Measurements from ENCODE around the gene ZDHHC7.
"Not testable (repeated sequence)": the region's sequence is repeated elsewhere in the genome, so short reads cannot be mapped to it uniquely, and the experiment has no call there.

The ZDHHC7 gene

DNA sequence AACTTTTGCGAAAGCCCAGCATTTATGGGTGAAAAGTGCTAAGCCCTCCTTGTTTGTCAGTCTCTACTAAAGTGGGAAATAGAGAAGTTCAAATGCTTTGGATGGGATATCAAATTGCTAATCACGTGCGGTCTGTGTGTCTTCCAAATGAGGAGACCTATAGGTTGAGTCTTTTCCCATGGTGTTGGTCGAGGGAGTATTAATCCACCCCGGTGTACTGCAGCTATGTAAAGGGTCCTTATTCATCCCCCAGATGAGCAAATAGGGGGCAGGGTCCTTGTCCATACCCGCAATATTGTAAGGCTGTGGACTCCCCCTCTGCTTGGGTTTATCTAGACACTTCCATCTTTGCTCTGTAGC is 30.8 kb upstream of the ZDHHC7 start:
- no peak for DNase-seq

DNA sequence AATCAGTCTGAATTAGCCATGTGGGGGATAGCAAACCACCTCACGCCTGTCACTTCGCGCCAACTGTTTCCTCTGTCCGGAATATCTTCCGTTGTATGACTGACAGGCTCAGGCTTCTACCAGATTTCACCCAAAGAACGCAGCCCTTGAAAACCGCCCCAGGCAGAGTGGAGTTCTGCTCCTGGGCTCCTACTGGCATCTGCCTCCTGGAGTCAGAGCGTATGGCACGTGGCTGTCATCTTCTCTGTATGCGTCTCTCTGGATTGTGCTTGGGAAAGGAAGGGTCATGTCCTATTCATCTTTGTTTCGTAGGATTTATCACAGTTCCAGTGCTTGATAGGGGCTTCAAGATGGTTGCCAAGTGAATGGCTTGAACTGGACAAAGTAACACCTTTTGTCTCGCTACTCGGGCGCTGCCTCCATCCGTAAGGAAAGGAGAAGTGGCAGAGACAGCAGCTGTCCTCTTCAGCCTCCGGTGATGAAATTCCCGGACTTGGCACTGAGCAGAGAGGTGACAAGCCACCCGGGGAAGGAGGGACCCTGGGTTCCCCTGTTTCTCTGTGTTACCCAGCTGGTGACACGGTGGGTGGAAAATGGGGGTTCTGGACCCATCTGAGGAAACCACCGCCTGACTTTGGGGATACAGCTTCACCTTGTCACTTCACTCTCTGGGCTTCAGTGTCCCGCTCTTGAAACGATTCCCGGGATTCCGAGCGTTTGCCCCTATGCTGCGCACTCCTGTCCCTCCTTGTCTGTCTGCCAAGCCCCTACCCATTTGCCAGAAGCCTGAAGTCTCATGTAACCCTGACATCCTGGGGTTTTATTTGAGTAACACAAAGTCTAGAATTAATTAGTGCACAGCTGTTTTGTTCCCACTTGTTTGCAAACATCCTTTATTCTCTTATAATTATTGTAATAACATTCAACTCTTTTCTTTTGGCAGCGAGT is 30.2 kb upstream of the ZDHHC7 start:
- no peak for DNase-seq

DNA sequence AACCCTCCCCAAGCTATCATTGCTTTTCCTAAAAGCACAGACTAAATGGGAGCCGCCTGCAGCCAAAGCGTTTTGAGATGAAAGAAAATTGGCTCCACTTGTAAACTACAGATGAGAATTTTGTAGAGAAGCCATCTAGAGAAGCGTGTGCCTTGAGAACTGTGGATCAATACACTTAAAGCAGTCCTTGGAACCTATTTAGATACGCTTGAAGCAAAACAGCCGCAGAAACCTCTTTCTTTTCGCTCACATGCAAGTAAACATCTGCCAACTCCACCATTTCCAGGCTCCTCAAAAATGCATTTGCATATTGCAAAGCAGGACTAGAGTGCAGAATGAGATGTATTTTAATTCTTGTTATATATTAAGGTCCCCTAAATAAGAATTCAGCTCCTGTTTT is 29.4 kb upstream of the ZDHHC7 start:
- DNase-seq = no peak

DNA sequence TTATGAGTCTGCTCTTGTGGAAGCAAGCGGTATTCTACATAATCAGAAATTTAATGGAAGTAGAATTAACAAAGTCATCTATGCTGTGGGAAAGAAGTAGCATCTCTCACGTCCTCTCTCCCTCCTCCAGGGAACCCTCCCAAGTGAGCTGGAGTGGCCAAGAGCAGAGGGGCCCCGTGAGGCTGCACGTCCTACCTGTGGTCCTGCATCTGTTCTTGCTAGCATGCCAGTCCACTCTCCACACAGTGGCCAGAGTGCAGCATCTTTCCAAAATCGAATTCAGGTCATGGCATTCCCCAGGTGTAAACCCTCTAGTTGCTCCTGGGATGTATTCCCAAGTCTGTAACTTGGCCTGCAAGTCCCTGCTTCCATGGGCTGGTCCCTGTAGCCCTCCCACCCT is 26.4 kb upstream of the ZDHHC7 start:
- DNase-seq = no peak

DNA sequence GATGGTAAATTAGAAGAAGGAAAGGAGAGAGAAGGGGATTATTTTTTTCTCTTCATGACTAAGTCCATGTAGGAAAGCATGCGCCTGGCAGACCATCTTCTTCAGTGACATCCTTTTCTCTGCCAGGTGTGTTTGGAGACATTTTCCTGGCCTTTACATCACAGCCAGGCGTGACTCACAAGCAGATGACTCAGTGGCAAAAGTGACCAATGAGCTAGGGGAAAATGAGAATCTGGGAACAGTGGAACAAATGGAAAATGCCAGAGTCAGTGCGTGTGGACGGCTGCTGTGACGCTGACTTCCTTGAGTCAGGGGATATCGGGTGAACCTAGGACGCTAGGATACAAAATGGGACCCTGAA is 25.7 kb upstream of the ZDHHC7 start:
- no peak for DNase-seq

DNA sequence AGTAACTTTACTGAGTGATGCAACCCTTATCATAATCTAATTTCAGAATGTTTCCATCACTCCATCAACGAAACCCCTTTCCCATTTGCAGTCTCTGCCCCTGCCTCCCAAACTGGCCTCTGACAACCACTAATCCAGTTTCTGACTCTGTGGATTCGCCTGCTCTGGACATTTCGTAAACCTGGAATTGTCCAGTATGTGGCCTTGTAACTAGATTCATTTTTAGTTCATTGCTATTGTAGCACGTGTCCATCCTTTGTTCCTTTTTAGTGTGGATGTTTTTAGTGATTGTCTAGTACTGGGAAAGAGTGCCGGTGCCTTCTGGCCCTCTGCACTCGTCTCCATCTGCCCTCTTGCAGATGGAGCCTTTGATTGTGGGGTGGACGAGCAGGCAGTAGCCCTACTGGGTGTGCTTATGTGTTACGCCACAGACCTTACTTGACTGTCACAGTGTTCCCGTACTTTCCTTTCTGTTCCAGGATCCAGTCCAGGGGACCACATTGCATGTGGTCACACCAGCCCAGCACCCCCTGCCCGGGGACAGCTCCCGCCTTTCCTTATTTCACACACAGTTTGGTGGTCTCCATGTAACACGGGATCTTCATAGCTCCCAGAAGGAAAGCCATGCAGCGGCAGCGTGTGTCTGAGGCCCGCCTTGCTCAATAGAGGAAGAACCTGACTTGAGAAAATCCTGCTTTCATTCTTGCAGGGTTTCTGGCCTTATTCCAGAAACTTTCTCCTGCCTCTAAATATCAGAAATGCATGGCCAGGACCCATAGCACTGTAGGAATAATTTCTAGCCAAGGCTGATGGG is 25.1 kb upstream of the ZDHHC7 start:
- no peak for DNase-seq

DNA sequence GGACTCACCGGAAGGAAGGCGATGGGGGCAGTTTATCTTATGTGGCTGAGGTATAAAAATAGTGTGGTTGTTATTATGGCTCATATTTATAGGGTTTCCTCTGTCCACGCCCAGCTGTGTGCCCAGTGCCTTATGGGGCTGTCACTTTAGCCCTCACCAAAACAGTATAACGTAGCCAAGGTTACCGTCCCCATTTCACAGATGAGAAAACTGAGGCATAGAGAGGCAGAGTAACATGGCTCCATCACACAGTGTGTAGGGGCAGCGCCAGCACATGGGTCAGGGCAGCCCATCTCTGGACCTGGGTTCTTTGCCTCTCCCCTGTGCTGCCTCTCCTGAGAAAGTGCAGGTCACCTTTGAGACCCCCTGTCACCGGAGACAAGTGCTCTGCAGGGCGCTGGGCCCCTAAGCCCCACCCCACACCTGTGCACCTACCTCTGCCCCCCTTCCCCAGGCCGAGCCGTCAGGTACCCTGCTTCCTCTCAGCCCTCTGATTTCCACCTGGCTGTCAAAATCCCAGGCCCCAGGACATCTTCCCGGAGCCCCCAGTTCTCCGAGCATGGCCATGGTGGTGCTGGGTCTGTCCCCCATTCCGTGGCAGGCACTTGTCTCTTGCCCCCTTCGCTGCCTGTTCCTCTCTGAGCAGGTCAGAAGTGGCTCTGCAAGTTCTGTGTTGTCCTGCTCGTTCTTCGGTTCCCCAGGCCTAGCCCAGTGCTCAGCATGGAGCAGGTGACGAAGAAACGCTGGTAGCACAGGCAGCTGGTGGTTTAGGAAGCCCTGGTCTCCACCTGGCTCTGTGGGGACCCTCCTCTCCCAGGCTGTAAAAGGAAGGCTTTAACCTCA is 23.5 kb upstream of the ZDHHC7 start:
- no peak for DNase-seq

DNA sequence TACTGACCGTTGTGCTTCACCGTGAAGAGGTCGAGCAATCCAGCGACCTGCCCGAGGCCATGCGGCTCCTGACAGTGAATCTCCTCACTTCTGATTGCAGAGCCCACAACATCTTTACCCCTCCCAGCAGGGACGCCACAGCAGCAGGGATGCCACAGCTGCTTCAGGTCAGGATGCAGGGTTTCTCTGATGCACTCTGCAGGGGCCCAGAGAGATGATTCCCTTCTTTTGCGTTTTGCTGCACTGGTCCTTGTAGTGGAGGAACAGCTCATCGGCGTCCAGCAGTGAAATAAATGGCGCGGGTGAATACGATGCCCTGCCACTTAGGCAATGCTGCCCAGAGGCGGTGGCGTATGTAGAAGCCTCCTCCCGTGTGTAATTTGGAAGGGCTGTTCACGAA is 21.8 kb upstream of the ZDHHC7 start:
- DNase-seq = no peak

DNA sequence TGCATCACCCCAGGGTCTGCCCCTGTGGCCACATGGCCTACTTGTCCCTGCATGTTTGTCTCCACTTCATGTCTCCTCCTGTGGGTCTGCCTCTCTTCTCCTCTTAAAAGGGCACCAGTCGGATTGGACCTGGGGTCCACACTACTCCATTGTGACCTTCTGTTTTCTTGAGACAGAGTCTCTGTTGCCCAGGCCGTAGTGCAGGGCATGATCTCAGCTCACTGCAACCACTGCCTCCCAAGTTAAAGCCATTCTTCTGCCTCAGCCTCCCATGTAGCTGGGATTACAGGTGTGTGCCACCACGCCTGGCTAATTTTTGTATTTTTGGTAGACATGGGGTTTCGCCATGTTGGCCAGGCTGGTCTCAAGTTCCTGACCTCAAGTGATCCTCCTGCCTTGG is 20.9 kb upstream of the ZDHHC7 start:
- not testable (repeated sequence) for DNase-seq

DNA sequence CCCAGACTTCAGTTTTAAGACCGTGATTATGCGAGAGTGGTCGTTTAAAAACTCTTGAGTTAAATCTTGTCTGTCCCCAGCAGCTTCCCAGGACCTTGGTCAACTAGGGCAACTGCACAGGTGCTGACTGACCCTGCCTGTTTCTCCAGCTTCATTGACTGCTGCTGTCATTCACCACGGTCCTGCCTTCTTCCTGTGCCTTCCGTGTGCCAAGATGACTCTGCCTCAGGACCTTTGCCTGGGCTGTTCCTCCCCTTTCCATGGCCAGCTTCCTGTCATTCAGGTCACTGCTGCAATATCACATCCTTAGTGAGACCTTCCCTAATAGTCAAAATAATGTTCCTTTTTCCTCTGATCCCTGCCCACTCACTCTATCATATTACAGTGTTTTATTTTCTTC is 20.1 kb upstream of the ZDHHC7 start:
- DNase-seq = no peak

DNA sequence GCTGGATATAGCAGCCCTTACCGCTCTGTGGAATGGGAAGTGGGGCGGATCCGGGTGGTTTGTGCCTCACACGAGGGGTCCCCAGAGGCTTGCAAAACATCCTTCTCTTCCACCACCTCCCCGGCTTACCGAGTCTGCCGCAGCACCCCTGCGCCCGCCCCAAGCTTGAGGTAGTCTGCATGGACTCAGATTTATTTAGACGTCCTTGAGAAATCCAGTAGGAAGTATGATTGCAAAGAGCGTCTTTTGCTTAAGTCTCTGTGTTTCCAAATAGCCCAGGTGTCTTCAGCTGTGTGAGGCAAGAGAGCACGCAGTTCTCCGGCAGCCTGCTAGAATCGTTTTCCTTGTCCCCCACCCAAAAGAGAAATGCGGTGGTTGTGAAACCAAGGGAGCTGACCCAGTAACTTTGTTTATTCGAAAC is 18.7 kb upstream of the ZDHHC7 start:
- no peak for DNase-seq

DNA sequence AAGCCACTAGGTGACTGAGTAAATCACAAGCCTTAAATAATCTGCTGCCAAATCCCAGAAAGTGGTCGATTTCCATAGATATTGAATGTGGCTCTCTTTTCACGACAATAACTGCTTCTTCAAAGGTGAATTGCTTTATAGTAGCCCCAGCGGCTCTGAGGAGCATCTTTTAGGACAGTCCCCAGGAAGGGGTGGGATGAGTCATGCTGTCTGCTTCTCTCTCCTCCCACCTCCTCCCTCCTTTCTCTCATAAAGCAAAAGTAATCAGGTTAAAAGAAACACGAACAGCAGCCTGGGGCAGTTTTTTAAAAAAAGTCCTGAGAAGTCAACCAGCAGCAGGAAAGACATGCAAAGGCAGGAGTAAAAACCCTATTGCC is 18.1 kb upstream of the ZDHHC7 start:
- DNase-seq = peak; percentile 40 to 46

DNA sequence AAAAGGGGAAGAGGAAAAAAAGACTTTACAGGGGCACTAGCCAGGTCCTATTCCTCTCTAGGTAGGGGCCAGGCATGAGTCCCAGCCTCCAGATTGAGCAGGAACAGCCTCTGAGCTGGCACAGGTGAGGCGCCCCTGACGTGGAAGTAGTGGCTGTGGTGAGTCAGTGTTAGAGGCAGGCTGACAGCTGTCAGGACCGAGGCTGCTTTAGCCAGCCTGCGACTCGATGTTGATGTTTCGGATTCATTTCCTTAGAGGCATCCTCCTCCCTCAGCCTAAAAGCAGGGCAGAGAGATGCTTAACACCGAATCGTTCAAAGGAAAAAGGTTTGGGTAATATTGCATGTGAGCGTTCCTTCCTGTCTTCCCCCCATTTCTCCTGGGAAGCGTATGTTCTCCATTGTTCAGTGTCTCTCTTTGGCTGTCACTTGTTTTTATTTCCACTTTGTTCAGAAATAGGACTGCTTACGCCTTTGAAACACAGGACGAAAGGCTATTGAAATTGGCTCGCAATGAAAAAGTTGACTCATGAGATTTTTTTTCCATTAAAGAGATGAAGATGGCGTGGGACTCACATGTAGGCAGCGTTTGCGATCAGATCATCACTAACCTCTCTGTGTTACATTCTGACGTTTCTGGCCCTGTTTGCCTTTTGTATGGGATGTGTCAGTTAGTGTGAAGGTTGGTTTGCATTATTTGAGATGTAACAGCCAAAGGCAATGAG is 17.5 kb upstream of the ZDHHC7 start:
- no peak for DNase-seq

DNA sequence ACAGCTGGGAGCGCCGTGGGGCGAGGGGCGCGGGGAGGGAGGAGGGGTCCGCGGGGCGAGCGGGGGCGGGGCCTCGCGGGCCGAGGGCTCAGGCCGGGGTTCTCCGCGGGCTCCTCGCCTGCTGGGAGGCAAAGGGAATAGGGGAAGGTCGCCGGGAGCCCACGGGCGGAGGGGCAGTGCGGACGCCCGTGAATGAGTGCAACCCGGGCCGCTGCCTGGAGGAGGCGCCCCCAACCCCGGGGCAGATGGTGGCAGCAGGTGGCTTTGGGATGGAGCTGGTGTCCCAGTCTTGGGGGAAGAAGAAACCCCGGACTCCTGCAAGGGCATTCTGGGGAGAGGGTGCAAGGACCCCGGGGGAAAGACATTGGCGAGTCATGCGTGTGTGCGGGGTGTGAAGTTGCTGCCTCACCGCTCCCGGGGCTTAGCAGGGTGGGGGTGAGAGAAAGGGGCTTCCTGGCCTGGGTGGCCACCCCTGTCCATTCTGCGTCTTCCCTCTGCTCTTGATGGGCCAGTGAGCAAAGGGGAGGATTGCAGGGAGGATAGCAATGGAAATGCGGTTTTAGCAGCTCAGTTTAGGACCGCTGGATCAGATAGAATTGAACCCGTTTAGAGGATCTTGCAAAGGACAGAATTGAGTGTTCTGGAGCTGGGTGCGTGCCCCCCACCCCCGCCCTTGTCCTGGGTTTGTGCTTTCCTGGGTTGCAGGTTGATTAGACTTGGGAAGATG is 16.8 kb upstream of the ZDHHC7 start:
- DNase-seq = no peak

DNA sequence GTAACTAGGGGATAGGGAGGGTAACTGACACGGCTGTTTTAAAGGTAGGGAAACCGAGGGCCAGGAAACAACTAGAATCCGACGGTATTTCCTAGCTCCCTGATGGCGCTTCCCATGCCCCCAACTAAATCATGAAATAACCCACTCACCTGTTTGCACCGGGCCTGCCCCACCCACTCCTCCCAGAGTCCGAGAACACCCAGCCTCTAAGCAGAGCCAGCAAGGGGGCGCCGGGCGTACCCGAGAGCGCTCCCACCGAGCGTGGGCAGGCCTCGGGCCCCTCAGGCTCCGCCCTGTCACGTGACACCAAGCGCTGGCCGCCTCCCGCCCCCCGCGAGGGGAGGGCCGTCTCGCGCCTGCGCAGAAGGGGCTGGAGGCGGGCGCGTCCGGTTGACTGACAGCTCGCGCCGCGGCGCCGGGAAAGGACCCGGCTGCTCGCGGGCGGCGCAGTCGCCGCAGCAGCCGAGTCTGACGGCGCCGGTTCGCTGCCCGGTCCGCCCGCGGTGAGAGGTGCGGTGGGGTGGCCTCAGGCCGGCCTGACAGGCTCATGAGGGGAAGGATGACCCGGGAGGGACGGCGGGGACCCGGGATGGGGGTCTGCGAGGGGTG is 16.1 kb upstream of the ZDHHC7 start, which contains the start of gene KIAA0513:
Gene KIAA0513 (plus strand): TSS at position 447 of the 609 bp plus-strand sequence. CDS start 39,277 bp downstream, outside the sequence.
- peak; percentile 65 to 74 for DNase-seq

DNA sequence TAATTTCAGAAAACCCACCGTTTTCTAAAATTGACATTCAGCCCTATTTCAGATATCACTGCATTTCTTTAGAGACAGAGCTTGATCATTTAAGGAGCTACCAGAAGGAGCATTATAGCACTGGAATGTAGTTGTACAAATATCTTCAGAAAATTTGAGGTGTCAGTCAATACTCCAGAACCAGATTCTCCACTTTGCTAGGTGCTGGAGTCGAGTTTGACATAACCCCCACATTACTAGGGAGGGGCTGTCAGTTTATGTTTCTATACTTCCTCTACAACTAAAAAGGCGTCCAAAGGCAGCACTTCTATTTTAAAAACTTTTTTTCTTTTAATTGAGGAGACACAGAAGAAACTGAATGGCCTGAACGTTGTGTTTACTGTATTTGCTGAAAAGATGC is 15.4 kb upstream of the ZDHHC7 start:
- DNase-seq = no peak

DNA sequence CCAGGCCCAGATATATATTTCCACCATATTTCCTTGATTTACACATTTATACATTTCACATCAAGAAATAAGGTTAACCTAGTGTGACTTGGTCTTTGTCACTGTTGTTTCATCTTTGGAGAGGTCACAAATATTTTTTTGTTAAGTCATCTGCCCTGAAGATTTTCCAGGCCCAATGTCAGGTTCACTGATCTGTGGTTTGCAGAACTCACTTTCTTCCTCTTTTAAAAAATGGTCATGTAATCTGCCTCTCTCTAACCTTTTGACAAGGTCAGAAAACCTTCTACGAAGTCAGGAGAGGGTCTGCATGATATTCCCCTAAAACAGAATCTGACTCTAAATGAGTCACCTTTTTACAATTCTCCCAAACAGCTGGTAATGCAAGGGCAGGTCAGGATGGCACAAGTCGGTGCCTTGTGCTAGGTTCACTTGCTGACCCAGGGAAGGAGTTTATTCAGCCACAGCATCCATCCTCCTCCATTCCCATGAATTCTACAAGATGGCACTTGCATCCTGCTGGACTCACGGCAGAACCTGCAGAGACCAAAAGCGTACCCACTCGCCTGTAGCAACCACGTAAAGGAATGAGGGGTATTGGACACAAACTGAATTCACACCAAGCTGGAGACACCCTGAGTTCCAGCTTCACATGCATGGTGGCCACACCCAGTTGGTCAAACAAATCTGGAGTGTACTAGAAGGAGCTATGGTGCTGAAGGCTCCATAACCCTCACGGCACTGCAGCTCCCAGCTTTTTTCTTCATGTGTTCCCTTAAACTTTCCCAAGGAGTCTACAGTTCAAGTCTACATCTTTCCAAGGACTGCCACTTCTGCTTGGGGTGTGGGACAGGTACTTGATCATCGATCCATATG is 14.7 kb upstream of the ZDHHC7 start:
- peak; percentile 49 to 62 for DNase-seq

DNA sequence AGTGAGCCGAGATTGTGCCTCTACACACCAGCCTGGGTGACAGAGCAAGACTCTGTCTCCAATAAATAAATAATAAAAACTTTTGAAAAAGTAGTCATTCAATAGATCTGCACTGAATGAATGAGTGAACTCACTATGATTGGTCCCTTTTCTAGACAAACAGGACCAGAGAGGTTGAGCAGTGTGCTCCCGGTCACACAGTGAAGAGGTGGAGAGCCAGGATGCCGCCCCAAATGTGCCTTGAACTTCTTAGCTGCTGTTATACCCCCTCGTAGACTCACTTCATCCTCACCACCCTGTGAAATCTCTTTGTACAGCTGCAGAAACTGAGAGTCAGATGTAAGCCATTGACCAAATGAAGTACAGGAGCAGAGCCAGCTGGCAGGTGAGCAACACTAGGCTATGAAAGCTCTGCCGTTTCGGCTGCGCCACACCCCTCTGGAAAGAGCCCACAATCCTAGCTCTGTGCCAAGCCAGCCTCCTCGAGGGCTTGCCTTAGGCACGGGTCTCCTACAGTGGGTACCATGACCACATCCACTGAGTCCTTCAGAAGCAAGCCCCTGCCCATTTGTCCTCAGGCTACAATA is 8.4 kb upstream of the ZDHHC7 start:
- no peak for DNase-seq

DNA sequence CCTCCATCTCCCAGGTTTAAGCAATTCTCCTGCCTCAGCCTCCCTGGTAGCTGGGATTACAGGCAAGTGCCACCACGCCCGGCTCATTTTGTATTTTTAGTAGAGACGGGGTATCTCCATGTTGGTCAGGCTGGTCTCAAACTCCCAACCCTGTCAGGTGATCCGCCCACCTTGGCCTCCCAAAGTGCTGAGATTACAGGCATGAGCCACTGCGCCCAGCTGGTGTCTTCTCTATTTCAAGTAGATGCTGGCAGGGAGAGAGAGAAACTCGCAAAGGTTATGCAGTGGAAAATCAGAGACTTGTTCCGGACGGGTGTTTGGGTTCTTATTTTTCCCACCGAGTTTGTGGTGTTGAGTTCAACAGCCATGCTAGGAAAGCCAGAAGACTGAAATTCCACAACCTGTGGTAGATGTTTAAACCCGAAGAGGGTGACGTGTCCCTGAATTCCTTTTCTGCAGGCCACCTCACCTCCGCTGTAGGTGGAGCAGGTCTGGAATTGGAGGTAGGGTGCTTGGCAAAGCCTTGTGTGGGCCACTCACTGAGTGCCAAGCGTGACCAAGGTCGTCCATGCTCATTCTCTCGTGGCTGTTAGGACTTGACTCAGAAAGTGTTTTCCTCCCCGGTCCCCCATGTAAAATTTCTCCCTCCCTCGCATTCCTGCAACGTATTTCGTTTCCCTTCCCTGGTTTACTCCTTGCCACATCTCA is 7.3 kb upstream of the ZDHHC7 start:
- no peak for DNase-seq
